GM23338 (cell line): ENCODE data around the gene ANKRD61. TPM values are rescaled to one million over a fixed set of nuclear protein-coding genes. Genes with fewer than 3 reads are reported as not detected.

Experiments
- ATAC-seq: fragments of 200-7000 bp; cut with Tn5 transposase; 3 replicates; pipeline ENCODE4 v1.9.1; 2020
- DNase-seq: peaks from one replicate; pipeline ENCODE4 v3.0.0-alpha.2; 2015; ENCODE audit warnings: low spot score
- H2AFZ ChIP-seq: fragments of 200-600 bp; sonication (generic); 2 replicates; pipeline ENCODE4 v1.8.0; 2016; ENCODE audit warnings: antibody characterized with exemption, mild to moderate bottlenecking, moderate library complexity
- H3F3A ChIP-seq: fragments of 200-600 bp; sonication (generic); replicated peaks from 2 replicates; pipeline ENCODE4 v1.8.0; 2017; ENCODE audit warnings: antibody characterized with exemption, mixed run types, low read depth
- H3K27ac ChIP-seq: fragments of 200-600 bp; sonication (generic); 2 replicates; pipeline ENCODE4 v1.6.1; 2016; ENCODE audit warnings: low read depth
- H3K27me3 ChIP-seq: fragments of 200-600 bp; sonication (generic); 2 replicates; pipeline ENCODE4 v1.8.0; 2016; ENCODE audit warnings: mild to moderate bottlenecking, mixed run types, moderate library complexity; ENCODE audit not compliant: insufficient read depth
- H3K36me3 ChIP-seq: fragments of 200-600 bp; sonication (generic); 2 replicates; pipeline ENCODE4 v1.8.0; 2016; ENCODE audit warnings: mild to moderate bottlenecking; ENCODE audit not compliant: insufficient read depth
- H3K4me1 ChIP-seq: fragments of 200-600 bp; sonication (generic); 2 replicates; pipeline ENCODE4 v1.8.0; 2016; ENCODE audit warnings: mild to moderate bottlenecking, moderate library complexity; ENCODE audit not compliant: insufficient read depth
- H3K4me2 ChIP-seq: fragments of 200-600 bp; sonication (generic); 2 replicates; pipeline ENCODE4 v1.7.1; 2017; ENCODE audit warnings: mixed run types
- H3K4me3 ChIP-seq: fragments of 200-600 bp; sonication (generic); 2 replicates; pipeline ENCODE4 v1.6.1; 2016; ENCODE audit warnings: mixed run types
- H3K79me2 ChIP-seq: fragments of 200-600 bp; sonication (generic); replicated peaks from 2 replicates; pipeline ENCODE4 v1.8.0; 2017; ENCODE audit warnings: mild to moderate bottlenecking; ENCODE audit not compliant: insufficient read depth
- H3K9me2 ChIP-seq: fragments of 200-600 bp; sonication (generic); 2 replicates; pipeline ENCODE4 v1.8.0; 2017; ENCODE audit not compliant: insufficient read depth
- H4K20me1 ChIP-seq: fragments of 200-600 bp; sonication (generic); replicated peaks from 2 replicates; pipeline ENCODE4 v1.8.0; 2017; ENCODE audit warnings: mild to moderate bottlenecking; ENCODE audit not compliant: insufficient read depth
- H3K27ac Mint-ChIP-seq: 2 replicates; pipeline ENCODE4 v1.8.0; 2020; ENCODE audit warnings: inconsistent platforms, mild to moderate bottlenecking, moderate library complexity, mixed read lengths
- H3K27me3 Mint-ChIP-seq: 3 replicates; pipeline ENCODE4 v1.8.0; 2022; ENCODE audit warnings: low read depth, mild to moderate bottlenecking, moderate library complexity, mixed read lengths, inconsistent platforms; ENCODE audit not compliant: insufficient read depth, poor library complexity
- H3K36me3 Mint-ChIP-seq: 3 replicates; pipeline ENCODE4 v1.8.0; 2021; ENCODE audit warnings: low read depth, mild to moderate bottlenecking, inconsistent platforms, moderate library complexity, mixed read lengths
- H3K4me1 Mint-ChIP-seq: 3 replicates; pipeline ENCODE4 v1.8.0; 2020; ENCODE audit warnings: mild to moderate bottlenecking, inconsistent platforms, mixed read lengths
- H3K4me3 Mint-ChIP-seq: 3 replicates; pipeline ENCODE4 v1.8.0; 2021; ENCODE audit warnings: moderate library complexity, mild to moderate bottlenecking, inconsistent platforms, mixed read lengths
- H3K9me3 Mint-ChIP-seq: 3 replicates; pipeline ENCODE4 v1.8.0; 2020; ENCODE audit warnings: moderate library complexity, mild to moderate bottlenecking, inconsistent platforms, mixed read lengths
- CREB1 ChIP-seq: fragments of 250-450 bp; sonication (Bioruptor Pico); IDR thresholded peaks from 2 replicates; pipeline ENCODE4 v1.5.0; 2020; ENCODE audit warnings: low read depth, mild to moderate bottlenecking, moderate library complexity
- CTCF ChIP-seq, 2 experiments: fragments of 200-600 bp in 1 of 2; sonication (generic) in 1 of 2; conservative IDR thresholded peaks; 2 replicates each; pipeline versions ENCODE4 v1.5.1 to v1.6.1; 2016 to 2017; ENCODE audit warnings: antibody characterized with exemption in 2 of 2, low read depth in 2 of 2, mild to moderate bottlenecking in 2 of 2, moderate library complexity in 1 of 2
- NANOG ChIP-seq: IDR thresholded peaks from 2 replicates; pipeline ENCODE4 v1.6.1; 2016; ENCODE audit warnings: antibody characterized with exemption, borderline replicate concordance
- POLR2AphosphoS5 ChIP-seq: IDR thresholded peaks from 2 replicates; pipeline ENCODE4 v1.6.1; 2016; ENCODE audit warnings: antibody characterized with exemption, low read depth
- REST ChIP-seq: IDR thresholded peaks from one replicate; pipeline ENCODE4 v1.6.1; 2018; ENCODE audit warnings: antibody characterized with exemption; ENCODE audit not compliant: unreplicated experiment
- STAT1 ChIP-seq: IDR thresholded peaks from one replicate; pipeline ENCODE4 v1.6.1; 2016; ENCODE audit warnings: antibody characterized with exemption; ENCODE audit not compliant: unreplicated experiment
- ZNF331 ChIP-seq: fragments of 250-450 bp; sonication (Bioruptor Pico); IDR thresholded peaks from 2 replicates; pipeline ENCODE4 v1.5.0; 2020; ENCODE audit warnings: low read depth, mild to moderate bottlenecking, moderate library complexity
- polyA plus RNA-seq: library from polyadenylated mRNA; unstranded; fragments of >200 nt; fragmentation: Nextera tagmentation; extraction: Ambion mirVana; gene quantifications from 2 replicates; pipeline ENCODE4 v1.2.1, GENCODE V29; 2016
- total RNA-seq: library from RNA; depleted of rRNA; stranded (reverse); fragments of >200 nt; shearing (Covaris generic); gene quantifications from 2 replicates; pipeline ENCODE4 v1.2.3, GENCODE V29; 2014

ANKRD61 gene
- total and polyA plus RNA-seq, 2 experiments from 2014 or later = 0.42 to 1.2 TPM

- Histone ChIP-seq H3K9me2 (no peaks in the 10 kb centered on the region), H3K36me3 (no peaks in the 10 kb centered on the region), H3K79me2 (no peaks in the 10 kb centered on the region), H3F3A (no peaks in the 10 kb centered on the region), H4K20me1 (no peaks in the 10 kb centered on the region; the same call in 1 of the 2 replicates), H3K4me3 (no peak overlapping the region), H3K27ac (no peak overlapping the region), H3K4me1 (no peaks in the 10 kb centered on the region), H3K4me2 (no peak overlapping the region), H2AFZ (peak overlapping the region; percentile 56; the same call in 1 of the 2 replicates), H3K27me3 (no peaks in the 10 kb centered on the region)
- no peak for TF ChIP-seq STAT1
- TF ChIP-seq ZNF331 = no peak
- no peak for TF ChIP-seq NANOG
- no peak for TF ChIP-seq POLR2AphosphoS5
- TF ChIP-seq CTCF (conservative IDR thresholded peaks at IDR 0.05; ENCODE audit: low read depth in 2 of 2) = no peak
- ATAC-seq (no peak), DNase-seq (no peak)
- Mint-ChIP-seq H3K36me3 (no peaks in the 10 kb centered on the region), H3K27me3 (peaks cover 2% of the 10 kb centered on the region), H3K27ac (no peak overlapping the region), H3K4me3 (no peak overlapping the region), H3K9me3 (no peaks in the 10 kb centered on the region), H3K4me1 (no peaks in the 10 kb centered on the region)
Measured at GRCh38 chr7:6071406-6071805, 40.2 kb downstream of the ANKRD61 start.

GRCh38 chr7:6074612-6075380 lies 43.6 kb downstream of the ANKRD61 start:
- no peak overlapping the region for H3K4me3 Mint-ChIP-seq
- peaks cover 2% of the 10 kb centered on the region for H3K27me3 Mint-ChIP-seq
- no peak for ATAC-seq
- H3K9me3 Mint-ChIP-seq = no peaks in the 10 kb centered on the region
- no peaks in the 10 kb centered on the region for H3K36me3 ChIP-seq
- H3K27ac ChIP-seq = no peak overlapping the region
- H3K4me3 ChIP-seq = no peak overlapping the region
- no peaks in the 10 kb centered on the region for H3K4me1 Mint-ChIP-seq
- no peaks in the 10 kb centered on the region for H3K27me3 ChIP-seq
- no peaks in the 10 kb centered on the region for H3K79me2 ChIP-seq
- H2AFZ ChIP-seq = no peak overlapping the region
- H3K4me1 ChIP-seq = no peaks in the 10 kb centered on the region
- H3K9me2 ChIP-seq = no peaks in the 10 kb centered on the region
- DNase-seq = no peak
- H4K20me1 ChIP-seq = no peaks in the 10 kb centered on the region
- no peaks in the 10 kb centered on the region for H3F3A ChIP-seq
- no peaks in the 10 kb centered on the region for H3K36me3 Mint-ChIP-seq
- TF ChIP-seq CREB1 (CRISPR knock-in tag) = no peak
- no peak for TF ChIP-seq REST
- TF ChIP-seq STAT1 = no peak
- H3K27ac Mint-ChIP-seq = no peak overlapping the region
- H3K4me2 ChIP-seq = no peak overlapping the region
